Stimulated activated CD8-positive, alpha-beta memory T cell treated with anti-CD3 and anti-CD28 coated beads, Interleukin-2, amount 100 ng/mL, for 1 hour (primary cell): ENCODE measurements around the gene PHF19.

Experiments used
- DNase-seq, 2 donors: peaks; one replicate each; pipeline ENCODE4 v3.0.0-alpha.2; 2020; ENCODE audit warnings: low read depth in 2 of 2

PHF19 gene

DNA sequence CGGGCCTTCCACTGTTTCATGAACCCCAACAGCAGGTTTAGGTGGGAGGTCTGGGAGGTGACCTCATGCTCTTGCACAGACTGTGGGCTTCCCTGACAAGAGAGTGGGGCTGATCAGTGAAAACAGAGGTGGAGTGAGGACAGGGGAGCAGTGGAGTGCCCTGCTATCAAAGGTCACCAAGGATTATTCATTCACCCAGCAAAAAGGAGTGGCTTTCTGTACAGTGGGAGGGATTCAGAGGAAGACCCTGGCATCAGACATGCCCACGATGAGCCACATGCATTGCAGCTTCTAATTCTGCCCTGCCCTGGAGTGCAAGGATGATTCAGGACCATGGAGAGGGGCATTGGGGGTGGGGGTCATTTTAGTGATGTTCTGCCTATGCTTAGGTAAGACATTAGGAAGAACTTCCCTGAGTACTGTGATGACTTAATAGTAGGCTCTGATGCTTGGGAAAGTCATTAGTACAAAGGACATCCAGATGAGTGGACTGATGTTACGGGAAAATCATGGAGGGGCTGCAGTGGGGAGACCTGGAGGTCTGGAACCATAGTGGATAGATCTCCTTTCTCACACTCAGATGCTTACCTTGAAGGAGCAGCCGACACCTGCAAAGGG lies 36.8 kb upstream of the PHF19 start:
- DNase-seq = no peak

DNA sequence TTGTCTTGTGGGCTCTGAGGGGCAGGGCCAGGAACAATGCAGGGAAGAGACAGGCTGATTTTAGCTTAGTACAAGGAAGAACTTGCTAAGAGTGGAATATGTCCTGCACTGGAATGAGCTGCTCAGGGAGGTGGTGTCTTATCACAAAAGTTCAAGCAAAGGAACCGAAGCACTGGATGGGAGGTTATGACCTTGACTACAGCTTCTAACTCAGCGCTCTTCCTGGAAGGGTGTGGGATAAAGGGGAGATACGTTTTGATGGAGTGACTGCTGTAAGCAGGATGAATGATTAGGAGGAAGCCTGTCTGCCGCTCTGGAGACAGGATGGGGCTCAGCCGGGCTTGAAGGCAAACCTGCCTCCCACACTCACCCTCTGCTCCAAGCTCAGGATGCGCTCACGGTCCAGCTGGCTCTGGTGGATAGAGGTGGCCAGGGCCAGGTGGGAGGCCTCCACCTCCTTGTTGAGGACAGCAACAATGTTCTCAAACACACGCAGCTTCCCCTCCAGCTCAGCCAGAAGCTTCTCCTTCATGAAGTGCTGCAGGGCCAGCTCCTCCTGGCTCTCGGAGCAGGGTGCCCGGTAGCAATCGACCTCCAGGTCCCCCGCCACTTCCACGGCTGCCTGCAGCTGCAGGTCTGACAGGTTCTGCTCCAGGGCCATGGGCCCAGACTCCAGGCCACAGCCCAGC lies 36.1 kb upstream of the PHF19 start:
- DNase-seq = no peak

DNA sequence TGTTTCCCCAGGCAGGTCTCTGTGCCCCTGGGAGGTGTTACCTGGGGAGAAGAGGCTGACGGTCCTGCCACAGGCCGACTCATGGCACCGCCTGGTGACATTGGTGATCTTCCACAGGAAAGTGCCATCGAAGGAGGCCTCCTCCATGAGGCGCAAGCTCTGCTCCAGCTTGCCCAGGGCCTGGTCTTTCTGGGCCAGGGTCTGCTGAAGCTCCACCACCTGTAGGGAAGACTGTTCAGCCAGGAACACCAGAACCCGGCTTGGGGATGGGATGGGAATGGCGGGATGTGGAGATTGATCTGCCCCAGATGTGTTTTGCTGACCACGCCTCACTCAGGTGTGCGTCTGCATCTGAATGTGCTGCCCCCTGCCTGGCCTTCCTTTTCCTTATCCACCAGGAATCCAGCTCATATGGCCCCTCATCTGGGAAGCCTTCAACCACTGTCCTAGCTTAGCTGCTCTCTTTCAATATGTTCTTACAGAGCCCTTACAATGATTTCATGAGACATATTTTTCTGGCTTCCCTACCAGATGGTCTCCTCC lies 34.4 kb upstream of the PHF19 start:
- no peak for DNase-seq

DNA sequence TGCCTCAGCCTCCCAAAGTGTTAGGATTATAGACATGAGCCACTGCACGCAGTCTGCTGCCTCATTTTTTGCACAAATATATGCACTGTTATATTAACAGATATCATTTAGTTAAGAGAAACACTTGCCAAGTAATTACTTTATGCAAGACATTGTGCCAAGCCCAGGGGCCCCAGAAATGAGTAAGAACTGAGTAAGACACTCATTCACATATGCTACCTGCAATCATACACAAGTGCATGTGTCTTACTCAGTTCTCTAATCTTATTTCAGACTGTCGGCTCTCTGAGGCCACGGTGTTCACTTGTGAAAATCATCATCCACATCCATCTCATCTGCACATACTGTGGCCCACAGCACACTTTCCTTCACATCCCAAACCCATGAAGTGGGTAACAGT lies 33.7 kb upstream of the PHF19 start:
- no peak for DNase-seq

DNA sequence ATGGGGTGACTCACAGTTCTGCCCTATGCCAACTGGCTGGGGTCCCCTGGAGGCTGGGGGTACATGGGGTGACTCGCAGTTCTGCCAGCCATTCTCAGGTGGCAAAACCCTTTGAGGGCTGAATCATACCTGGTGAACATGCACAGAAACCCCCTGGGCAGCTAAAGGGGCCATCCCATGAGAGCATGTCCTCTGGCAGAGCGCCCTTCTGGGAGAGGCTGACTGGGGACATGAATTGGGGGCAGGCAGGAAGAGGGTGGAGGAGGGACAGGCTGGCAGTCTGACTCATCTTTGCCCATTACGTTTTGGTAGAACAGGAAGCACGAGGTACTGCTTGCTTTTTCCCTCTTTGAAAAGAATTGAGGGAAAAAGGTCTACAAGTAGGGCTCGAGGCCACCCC lies 32.9 kb upstream of the PHF19 start:
- DNase-seq = peak in 1 of 2 donors; percentile 57

DNA sequence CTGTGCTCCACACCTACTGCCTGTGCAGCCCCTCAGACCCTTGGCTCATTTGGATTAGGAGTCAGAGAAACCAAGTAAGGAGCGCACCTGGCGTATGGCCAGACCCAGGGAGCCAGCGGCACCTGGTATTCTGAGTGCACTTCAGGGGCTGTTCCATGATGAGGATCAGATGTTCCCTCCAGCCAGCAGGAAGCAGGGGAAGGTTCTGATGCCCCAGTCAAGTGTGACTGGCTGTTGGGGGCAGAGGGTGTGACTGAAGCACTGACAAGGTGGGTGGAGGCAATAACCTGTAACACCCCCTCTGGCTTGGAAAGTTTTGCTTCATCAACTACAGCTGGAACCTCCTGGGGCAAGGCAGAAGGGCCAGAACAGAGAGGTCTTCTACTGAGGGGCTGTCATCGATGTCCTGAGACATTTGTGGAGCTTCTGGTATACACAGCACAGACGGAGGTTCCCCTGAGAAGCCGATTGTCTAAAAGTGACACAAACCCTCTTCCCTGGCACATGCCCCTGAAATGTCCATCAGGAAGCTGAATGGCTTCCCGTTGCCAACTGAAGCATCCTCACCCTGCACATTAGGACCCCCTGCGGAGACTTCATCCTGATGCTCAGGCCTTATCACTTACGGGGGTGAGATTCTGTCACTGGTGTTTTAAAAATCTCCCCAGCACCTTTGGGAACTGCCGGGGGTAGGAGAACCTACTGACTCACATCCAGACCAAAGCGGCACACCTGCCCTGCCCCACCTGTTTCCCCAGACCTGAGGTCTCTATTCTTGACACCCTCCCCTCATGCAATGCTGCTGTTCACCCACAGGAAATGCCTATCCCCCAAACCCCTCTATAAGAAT lies 28.6 kb upstream of the PHF19 start:
- DNase-seq = no peak

DNA sequence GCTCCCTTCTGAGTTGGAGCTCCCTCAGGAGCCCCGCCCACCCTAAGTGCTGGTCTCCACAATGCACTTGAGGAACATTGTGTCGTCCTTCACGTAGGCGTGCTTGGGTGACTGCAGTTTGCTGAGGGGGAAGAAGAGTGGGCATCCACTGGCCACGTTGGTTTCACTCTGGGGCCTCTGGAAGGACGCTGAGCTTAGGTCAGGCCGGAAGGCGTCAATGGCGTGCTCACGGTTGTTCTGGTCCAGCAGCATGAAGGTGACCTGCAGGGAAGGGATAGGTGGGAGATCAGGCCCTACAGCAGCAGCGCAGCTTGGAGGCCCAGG lies 28.0 kb upstream of the PHF19 start:
- DNase-seq = no peak

DNA sequence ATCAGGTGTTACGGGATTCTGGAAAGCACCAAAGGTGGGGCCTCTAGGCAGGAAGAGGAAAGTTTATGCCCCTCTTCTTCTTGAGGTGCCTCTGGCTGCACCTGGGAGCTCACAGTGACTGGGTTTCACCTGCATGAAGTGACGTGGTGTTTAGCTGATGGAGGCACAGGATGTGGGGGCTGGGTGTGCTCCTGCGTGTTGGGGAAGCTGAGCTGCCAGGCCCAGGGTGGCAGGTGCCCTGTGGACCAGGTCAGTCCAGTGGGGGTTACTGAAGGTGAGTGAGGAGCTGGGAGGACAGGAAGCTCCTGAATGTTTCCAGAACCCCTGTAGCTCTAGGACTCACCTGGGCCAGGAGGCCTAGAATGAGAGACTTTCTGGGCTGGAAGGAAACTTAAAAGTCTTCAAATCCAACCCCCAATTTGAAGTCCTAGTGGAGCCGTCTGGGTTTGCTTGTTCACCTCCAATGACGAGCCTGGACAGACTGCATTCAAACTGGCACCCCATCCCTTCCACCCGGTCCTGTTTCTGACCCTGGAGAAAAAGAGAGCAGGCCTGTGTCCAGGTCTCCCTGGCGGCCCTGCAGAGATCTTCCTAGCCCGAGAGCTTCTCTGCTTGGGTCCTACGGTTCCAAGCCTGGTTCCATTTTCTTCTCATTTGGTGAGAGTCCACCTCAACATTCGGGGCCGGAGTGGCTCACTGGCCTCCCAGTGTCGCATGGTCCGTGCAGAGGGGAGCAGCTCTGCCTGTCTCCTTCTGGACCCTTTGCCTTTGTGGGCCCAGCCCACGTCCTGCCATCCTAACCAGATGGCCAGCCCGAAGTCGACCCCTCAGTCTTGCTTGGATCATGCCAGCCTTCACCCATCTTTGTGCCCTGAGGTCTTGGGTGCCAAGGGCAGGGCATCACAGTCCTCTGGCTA lies 27.3 kb upstream of the PHF19 start:
- no peak for DNase-seq

DNA sequence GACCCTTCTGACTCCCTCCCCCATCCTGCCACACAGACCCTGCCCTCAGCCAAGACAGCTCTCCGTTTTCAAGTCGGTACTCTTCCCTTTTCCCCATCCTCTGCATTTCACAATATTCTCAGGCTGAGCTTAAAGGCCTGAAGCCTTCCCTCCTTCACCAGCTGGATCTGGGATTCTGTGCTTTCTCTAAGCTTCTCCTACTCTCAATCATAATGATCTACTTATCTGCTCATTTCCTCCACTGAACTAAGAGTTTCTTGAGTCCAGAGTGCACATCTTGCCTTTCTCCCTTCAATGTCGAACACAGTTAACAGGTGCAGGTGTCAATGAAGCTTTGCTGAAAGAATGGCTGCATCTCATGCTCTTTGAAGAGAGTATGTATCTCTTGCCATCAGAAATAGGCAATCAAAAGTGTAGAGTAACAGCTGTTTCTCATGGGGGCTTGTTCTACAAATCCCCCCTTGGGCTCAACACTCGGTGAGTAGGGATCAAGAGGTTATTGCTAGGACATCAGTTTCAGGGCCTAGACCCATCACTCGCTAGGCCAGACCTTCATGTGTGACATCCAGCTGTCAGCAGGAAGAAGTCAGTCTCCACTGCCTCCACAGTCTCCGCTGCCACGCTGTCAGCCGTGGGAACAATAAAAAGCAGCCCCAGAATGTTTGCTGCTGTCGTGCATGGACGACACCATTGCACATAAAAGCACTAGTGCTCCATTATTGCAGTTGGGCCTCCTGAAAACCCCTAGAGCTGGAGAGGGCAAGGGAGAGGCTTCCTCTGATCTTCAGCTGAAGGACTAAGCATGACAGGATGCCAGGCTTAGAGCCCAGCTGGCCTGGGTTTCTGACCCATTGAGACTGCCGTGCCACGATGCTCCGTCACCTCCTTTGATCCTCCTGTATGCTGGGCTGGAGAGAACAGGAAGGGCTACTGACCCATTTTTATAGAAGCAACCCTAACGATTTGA lies 25.9 kb upstream of the PHF19 start:
- DNase-seq = no peak

DNA sequence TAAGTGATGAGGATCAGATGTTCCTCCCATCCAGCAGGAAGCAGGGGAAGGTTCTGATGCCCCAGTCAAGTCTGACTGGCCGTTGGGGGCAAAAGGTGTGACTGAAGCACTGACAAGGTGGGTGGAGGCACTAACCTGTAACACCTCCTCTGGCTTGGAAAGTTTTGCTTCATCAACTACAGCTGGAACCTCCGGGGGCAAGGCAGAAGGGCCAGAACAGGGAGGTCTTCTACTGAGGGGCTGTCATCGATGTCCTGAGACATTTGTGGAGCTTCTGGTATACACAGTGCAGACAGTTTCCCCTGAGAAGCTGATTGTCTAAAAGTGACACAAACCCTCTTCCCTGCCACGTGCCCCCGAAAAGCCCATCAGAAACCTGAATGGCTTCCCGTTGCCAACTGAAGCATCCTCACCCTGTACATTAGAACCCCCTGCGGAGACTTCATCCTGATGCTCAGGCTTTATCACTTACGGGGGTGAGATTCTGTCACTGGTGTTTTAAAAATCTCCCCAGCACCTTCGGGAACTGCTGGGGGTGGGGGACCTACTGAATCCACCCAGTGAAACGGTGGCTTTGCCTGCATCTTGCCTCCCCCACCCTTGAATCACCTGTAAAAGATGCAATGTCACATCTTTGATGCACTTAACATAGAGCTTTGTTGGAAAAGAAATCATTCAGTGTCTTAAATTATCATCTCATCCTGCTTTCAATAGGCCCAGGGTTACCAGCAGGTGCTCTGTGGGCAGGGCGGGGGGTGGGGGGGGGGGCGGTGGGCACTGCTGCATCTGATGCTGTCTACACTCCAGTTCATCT lies 25.0 kb upstream of the PHF19 start:
- no peak for DNase-seq

DNA sequence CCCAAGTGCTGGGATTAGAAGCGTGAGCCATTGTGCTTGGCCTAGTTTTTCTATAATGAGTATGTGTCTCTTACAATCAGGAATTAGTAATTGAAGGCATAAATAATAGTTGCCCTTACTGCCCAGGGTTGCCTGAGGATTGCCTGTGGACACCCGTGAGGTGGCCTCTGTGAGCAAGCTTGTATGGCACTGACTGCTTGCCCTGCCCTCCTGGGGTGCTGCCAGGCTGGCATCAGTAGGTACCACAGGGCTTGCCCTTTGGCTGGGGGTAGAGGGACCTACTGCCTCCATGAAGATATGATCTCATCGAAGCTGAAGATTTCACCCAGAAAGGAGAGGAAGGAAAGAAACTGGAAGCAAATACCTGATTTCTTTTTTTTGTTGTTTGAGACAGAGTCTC lies 23.8 kb upstream of the PHF19 start:
- no peak for DNase-seq

DNA sequence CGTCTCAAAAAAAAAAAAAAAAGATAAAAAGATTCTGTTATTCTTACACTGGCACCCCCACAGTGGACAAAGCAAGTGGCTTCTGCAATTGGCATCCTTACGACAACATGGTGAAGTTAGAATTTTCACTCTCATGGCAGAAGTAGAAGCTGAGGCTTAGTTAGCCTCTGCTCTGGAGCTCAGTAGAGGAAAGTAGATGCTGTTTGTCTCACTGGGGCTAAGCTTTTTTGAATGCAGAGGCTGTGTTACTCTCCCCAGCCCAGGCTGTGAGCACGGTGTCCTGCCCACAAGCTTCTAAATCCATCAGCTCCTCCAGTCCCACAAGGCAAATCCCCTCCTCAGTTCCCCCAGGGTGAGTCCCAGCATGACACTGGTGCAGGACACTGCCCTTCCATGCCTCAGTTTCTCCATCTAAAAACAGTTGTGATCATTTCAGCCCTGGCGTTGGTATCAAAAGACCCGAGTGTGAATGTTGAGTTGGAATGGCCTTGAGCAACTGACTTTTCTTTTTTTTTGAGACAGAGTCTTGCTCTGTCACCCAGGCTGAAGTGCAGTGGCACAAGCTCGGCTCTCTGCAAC lies 22.6 kb upstream of the PHF19 start:
- DNase-seq = no peak

DNA sequence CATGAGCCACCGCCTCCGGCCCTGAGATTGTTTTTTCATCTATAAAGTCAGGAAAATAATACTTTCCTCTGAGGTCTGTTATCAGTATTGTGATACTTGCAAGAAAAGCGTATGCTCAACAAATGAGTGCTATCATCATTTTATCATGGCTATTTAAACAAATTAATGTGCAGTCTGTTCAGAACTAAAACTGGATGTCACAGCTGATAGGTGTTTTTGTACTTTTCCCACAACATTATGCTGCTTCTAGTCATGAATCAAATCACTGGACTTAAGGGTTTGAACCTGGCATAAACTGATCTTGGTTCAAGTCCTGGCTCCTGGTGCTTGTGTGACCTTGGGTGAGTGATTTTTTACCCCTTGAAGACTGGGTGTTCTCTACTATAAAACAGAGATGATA lies 21.4 kb upstream of the PHF19 start:
- DNase-seq = no peak

DNA sequence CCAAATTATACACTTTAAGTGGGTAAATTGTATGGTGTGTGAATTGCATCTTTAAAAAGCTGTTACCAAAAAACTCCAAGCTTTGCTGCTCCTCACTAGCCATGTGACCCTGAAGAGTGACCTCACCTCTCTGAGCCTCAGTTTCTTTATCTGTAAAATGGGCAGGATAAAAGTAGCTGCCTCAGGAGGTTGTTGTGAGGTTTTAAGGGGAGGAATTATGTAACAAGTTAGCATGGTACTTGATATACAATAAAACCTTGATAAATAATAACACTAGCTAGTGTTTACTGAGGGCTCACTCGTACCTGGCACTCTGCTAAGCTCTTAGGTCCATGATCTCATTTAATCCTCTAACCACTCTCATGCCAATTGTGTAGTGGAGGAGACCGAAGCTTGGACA lies 19.0 kb upstream of the PHF19 start:
- DNase-seq = no peak

DNA sequence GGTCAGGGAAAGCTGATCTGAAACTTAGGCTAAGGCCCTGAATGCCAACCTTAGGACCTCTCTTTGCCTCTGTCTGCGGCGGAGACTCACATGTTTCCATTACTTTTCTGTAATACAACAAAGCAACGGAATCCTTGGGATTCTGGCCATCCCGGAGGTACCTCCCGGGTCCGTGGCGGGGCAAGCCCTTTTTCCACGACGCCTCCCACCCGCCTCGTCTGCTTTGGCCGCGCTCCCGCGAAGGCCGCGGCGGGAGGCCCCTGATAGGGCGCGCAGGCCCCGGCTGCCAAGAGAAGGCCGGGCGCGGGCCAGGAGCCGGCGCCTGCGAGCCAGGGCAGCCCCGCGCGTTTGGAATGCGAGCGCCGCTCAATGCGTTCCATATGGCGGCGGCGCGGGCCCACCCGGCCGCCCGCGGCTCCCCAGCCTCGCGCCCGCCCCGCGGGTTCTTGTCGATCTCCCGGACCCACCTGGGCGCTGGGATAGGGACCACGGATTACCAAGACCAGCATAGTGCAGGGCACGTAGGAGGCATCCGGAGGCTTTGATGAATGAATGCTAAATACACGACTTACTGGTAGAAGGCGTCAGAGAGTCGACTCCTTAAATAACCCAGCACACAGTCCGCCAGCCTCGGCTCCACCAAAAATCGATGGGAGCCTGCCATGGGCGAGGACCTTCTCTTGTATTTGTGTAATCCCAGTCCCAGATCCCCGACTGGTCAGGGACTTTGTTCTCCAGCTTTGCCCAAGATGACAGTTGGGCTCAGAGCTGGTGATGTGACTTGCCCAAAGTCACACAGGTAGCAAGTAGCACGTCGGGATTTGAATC lies 17.5 kb upstream of the PHF19 start:
- no peak for DNase-seq

DNA sequence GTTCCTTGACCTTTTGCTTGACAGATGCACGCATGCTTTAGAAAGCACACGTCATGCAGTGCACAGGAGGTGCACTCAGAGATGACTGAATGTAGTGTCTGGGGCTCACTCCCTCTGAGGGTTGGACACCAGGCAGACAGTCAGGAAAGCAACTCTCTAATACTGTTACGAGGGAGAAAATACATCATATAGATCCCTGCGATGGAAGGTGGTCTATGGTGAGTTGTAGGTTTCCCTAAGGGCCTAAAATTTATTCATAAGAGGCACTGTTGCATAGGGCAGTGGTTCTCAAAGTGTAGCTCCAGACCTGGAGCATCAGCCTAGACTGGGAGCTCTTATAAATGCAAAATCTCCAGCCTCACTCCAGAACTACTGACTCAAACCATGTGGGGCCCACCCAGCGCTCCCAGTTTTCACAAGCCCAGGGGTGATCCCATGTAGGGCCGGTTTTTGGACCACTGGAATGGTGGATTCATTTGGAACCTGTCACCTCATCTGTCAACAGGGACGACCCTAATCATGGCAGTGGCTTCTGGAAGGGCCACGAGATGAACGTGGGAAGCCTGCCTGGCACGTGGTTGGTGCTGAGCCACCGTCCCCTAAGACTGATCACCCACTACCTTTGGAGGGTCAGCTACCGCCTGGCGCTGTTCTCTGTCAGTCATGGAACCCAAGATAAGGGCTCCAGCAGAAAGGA lies 16.8 kb upstream of the PHF19 start:
- DNase-seq = no peak

DNA sequence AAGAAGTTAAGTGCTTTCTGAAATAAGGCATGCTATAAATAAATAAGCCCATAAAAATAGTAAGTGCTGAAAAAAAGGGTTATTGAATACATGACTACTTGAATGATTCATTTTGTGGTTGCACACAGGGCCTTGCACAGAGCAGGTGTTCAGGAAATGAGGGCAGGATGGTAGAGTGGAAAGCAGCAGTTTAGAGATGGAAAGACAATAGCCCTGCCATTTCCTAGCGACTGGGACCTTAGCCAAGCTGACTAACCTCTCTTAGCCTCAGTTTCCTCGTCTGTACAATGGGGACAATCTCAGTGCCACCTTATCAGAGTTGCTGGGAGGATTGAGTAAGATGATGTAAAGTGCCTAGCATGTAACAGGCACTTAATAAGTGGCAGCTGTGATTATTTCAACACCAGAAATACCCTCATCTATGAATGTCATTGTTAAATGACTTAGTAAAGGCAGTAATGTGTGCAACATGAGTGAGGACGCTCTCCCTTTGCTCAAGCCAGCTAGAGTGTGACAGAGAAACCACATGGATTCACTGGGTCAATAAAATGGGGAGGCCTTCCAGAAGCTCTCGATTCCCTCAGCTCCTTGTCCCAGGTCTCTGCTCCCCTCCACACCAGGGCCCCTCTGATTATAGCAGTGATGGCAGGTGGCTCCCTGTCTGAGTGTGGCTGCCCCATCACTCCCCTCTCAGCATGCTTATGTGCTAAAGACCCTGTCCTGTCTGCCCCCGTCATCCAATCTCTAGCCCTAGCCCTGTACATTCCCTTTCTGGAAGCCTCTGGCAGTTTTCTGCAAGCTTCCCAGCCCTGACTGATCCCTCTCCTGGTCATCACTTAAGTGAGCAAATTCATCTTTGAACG lies 16.0 kb upstream of the PHF19 start:
- DNase-seq = no peak
